ENCODE results near the gene SYNE4. TPM values are rescaled to one million over a fixed set of nuclear protein-coding genes. Genes with fewer than 3 reads are reported as not detected.

SYNE4 gene
- total RNA-seq, 1 experiment from 2014 or later = 1.1 TPM

GRCh38 chr19:35978832-35979365, 29.7 kb downstream of the SYNE4 start:
- no peak overlapping the region for H3K27ac ChIP-seq (ENCODE audit: low read length)
- H3K4me1 ChIP-seq (ENCODE audit: control insufficient read depth, insufficient read depth, low read length) = no peaks in the 10 kb centered on the region
- H3K4me3 ChIP-seq (ENCODE audit: low read depth in 2 of 2, low read length in 2 of 2) = no peak overlapping the region
- no TSS peak for BruUV-seq (replicated peaks)
- peaks cover 7% of the 10 kb centered on the region; the same call in 1 of the 2 replicates for H3K27me3 ChIP-seq (ENCODE audit: control insufficient read depth, insufficient read depth, low read length)
- ChIA-PET CTCF (no interaction called here), POLR2A (interaction anchor here (0.6 kb wide), 1 partner anchor 29 kb away, joined by 6 read pairs; no protein-coding TSS in a partner anchor)
- DNase-seq (ENCODE audit: low read depth, low spot score) = no peak
- intact Hi-C loops (cut with micrococcal nuclease; ENCODE audit: unreplicated experiment) (no loop called here), in situ Hi-C loops (cut with HindIII; ENCODE audit: low pct_unique_long_range_greater_than_20kb, low sequenced_read_pairs) (no loop called here)
- no peaks in the 10 kb centered on the region for H3K36me3 ChIP-seq (ENCODE audit: control insufficient read depth, insufficient read depth, low read length)
- TF ChIP-seq, protein P1, sequence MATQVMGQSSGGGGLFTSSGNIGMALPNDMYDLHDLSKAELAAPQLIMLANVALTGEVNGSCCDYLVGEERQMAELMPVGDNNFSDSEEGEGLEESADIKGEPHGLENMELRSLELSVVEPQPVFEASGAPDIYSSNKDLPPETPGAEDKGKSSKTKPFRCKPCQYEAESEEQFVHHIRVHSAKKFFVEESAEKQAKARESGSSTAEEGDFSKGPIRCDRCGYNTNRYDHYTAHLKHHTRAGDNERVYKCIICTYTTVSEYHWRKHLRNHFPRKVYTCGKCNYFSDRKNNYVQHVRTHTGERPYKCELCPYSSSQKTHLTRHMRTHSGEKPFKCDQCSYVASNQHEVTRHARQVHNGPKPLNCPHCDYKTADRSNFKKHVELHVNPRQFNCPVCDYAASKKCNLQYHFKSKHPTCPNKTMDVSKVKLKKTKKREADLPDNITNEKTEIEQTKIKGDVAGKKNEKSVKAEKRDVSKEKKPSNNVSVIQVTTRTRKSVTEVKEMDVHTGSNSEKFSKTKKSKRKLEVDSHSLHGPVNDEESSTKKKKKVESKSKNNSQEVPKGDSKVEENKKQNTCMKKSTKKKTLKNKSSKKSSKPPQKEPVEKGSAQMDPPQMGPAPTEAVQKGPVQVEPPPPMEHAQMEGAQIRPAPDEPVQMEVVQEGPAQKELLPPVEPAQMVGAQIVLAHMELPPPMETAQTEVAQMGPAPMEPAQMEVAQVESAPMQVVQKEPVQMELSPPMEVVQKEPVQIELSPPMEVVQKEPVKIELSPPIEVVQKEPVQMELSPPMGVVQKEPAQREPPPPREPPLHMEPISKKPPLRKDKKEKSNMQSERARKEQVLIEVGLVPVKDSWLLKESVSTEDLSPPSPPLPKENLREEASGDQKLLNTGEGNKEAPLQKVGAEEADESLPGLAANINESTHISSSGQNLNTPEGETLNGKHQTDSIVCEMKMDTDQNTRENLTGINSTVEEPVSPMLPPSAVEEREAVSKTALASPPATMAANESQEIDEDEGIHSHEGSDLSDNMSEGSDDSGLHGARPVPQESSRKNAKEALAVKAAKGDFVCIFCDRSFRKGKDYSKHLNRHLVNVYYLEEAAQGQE (IDR thresholded peaks at IDR 0.05; ENCODE audit: insufficient read depth in 1 of 2, low read depth in 2 of 2, low read length in 1 of 2) = peak in 1 of 2 experiments; percentile 11; a peak in 1 of 4 replicates
- TF ChIP-seq SIN3A (IDR thresholded peaks at IDR 0.05; ENCODE audit: borderline replicate concordance, insufficient read depth, low read depth, low read length) = no peak
- TF ChIP-seq TCF7L2 (IDR thresholded peaks at IDR 0.05; ENCODE audit: low read depth, low read length) = no peak
- no peak for TF ChIP-seq POLR2AphosphoS5 (IDR thresholded peaks at IDR 0.05; ENCODE audit: low read depth, low read length)
- no peak for ATAC-seq
- H3K9me3 ChIP-seq (ENCODE audit: control insufficient read depth, insufficient read depth, low read depth, low read length) = no peaks in the 10 kb centered on the region

DNA sequence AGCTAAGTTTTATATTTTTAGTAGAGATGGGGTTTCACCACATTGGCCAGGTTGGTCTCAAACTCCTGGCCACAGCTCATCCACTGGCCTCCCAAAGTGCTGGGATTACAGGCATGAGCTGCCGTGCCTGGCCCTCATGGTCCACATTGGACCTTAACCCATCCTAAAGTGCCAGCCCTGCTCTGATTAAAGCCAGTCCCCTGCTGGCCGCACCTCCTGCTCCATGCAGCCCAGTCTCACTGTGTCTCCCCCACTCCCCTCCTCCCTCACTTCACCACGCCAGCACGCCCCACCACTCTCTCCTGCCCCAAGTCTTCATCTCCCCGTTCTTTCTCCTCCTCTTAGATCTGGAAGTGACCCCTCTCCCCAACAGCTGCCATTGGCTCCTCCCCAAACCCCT, 30.3 kb downstream of the SYNE4 start:
- H3K36me3 ChIP-seq (ENCODE audit: control insufficient read depth, insufficient read depth, low read length) = no peaks in the 10 kb centered on the region
- no TSS peak for BruUV-seq (replicated peaks)
- DNase-seq (ENCODE audit: low read depth, low spot score) (no peak), ATAC-seq (no peak)
- H3K27me3 ChIP-seq (ENCODE audit: control insufficient read depth, insufficient read depth, low read length) = peaks cover 7% of the 10 kb centered on the region; the same call in 1 of the 2 replicates
- CTCF ChIA-PET = no interaction called here
- TF ChIP-seq TCF7L2 (IDR thresholded peaks at IDR 0.05; ENCODE audit: low read depth, low read length) (no peak), POLR2AphosphoS5 (IDR thresholded peaks at IDR 0.05; ENCODE audit: low read depth, low read length) (no peak), SIN3A (IDR thresholded peaks at IDR 0.05; ENCODE audit: borderline replicate concordance, insufficient read depth, low read depth, low read length) (no peak)
- TF ChIP-seq, protein P1 (IDR thresholded peaks at IDR 0.05; ENCODE audit: insufficient read depth in 1 of 2, low read depth in 2 of 2, low read length in 1 of 2) = no peak
- TF ChIP-seq, protein P2, sequence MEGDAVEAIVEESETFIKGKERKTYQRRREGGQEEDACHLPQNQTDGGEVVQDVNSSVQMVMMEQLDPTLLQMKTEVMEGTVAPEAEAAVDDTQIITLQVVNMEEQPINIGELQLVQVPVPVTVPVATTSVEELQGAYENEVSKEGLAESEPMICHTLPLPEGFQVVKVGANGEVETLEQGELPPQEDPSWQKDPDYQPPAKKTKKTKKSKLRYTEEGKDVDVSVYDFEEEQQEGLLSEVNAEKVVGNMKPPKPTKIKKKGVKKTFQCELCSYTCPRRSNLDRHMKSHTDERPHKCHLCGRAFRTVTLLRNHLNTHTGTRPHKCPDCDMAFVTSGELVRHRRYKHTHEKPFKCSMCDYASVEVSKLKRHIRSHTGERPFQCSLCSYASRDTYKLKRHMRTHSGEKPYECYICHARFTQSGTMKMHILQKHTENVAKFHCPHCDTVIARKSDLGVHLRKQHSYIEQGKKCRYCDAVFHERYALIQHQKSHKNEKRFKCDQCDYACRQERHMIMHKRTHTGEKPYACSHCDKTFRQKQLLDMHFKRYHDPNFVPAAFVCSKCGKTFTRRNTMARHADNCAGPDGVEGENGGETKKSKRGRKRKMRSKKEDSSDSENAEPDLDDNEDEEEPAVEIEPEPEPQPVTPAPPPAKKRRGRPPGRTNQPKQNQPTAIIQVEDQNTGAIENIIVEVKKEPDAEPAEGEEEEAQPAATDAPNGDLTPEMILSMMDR (IDR thresholded peaks at IDR 0.05) = no peak
- H3K4me1 ChIP-seq (ENCODE audit: control insufficient read depth, insufficient read depth, low read length) = no peaks in the 10 kb centered on the region
- POLR2A ChIA-PET = no interaction called here
- intact Hi-C loops (cut with micrococcal nuclease; ENCODE audit: unreplicated experiment) = no loop called here
- H3K27ac ChIP-seq (ENCODE audit: low read length) = no peak overlapping the region
- H3K9me3 ChIP-seq (ENCODE audit: control insufficient read depth, insufficient read depth, low read depth, low read length) = no peaks in the 10 kb centered on the region
- H3K4me3 ChIP-seq (ENCODE audit: low read depth in 2 of 2, low read length in 2 of 2) = no peak overlapping the region
- in situ Hi-C loops (cut with HindIII; ENCODE audit: low pct_unique_long_range_greater_than_20kb, low sequenced_read_pairs) = no loop called here

All from Panc1 (cell line).